ENCODE data around the gene YIPF7. TPM values are rescaled to one million over a fixed set of nuclear protein-coding genes. Genes with fewer than 3 reads are reported as not detected.

YIPF7 gene
- not detected in 2 replicates for total RNA-seq

DNA sequence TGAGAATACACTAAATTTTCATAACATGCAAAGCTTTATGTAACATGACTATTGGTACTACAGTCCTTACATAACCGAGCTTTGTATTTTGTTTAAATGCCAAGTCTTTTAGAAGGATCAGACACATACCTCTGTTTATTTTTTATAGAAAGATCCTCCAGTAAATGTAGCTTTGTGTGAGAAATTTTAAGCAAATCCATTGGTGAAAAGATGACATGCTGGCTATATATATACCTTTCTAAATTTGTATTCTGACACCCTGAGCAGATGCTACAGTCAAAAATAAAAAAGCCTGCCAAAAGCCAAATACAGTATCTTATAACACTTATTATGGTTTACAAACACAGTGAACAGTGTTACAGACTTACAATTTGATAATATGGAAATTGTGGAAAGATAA lies at the start of gene YIPF7:
Gene YIPF7, minus strand, starts transcription at position 201 of the 400 bp plus-strand sequence. CDS start 1,525 bp downstream, outside the sequence.

DNA sequence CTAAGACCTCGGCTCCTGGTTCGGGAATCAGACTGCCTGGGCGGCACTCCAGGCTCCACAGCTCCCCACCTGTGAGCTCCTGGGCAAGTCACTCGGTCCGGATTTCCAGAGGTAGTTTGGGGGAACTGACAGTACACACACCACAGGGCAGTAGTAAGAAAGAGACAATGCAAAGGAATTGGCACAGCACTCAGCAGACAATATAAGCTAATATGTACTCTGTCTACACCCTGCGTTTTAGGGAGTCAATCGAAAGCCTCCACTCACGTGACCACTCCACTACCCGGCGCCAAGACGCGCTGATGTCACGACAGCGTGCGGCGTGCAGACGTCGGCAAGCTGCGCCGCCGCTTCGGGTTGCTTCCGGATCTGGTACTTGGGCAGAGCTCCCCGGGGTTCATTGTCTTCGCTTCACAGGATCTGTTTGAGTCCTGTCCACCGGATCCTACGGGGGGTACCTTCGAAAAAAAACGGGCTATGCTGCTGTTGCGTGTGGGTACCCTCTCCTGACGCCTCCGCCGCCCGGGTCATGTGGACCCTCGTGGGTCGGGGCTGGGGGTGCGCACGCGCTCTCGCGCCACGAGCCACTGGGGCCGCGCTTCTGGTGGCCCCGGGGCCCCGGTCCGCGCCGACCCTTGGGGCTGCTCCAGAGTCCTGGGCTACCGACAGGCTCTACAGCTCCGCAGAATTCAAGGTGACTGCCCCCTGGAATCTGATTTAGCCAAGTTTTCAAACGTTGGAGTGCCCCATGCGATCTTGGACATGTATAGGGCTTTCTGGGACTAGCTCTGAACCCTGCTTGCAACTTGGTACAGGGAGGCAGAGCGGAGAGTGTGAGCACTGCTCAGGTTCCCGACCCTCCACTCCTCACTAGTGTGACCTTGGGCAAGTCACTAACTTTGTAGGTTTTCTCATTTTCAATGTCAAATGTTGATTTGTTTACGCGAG lies 26.9 kb upstream of the YIPF7 start, which contains the start of gene GUF1:
Gene GUF1, plus strand, starts transcription at position 327 of the 948 bp plus-strand sequence. Its CDS starts 203 bp downstream, at position 530.

Other genes with a start within 250 kb of the YIPF7 start
- not detected in 2 replicates for gene KCTD8, start 202.8 kb downstream of the YIPF7 start, total RNA-seq
- 12.5 and 15.0 TPM in 2 replicates for gene GUF1, start 26.8 kb upstream of the YIPF7 start, total RNA-seq
- gene GNPDA2, start 74.9 kb upstream of the YIPF7 start, total RNA-seq, result 17.5 and 21.9 TPM in 2 replicates